Activated naive CD4-positive, alpha-beta T cell treated with anti-CD3 and anti-CD28 coated beads, Interleukin-2, amount 50 U/mL, for 24 hours (primary cell): ENCODE results near the gene ZNF557.
"Not testable (repeated sequence)": the region's sequence is repeated elsewhere in the genome, so short reads cannot be mapped to it uniquely, and the experiment has no call there.

Experiments used
- H3K27ac Mint-ChIP-seq: one replicate; pipeline ENCODE4 v1.8.0; 2021; ENCODE audit warnings: mild to moderate bottlenecking, mixed read lengths
- H3K27me3 Mint-ChIP-seq: one replicate; pipeline ENCODE4 v1.8.0; 2021; ENCODE audit warnings: mixed read lengths
- H3K36me3 Mint-ChIP-seq: one replicate; pipeline ENCODE4 v1.8.0; 2021; ENCODE audit warnings: mixed read lengths
- H3K4me1 Mint-ChIP-seq: one replicate; pipeline ENCODE4 v1.8.0; 2021; ENCODE audit warnings: mixed read lengths
- H3K4me3 Mint-ChIP-seq: one replicate; pipeline ENCODE4 v1.8.0; 2021; ENCODE audit warnings: mild to moderate bottlenecking, mixed read lengths
- H3K9me3 Mint-ChIP-seq: one replicate; pipeline ENCODE4 v1.8.0; 2021; ENCODE audit warnings: mixed read lengths

The ZNF557 gene

GRCh38 chr19:7067122-7067521 is 2.4 kb upstream of the ZNF557 start:
- H3K9me3 Mint-ChIP-seq, H3K27ac Mint-ChIP-seq, H3K4me3 Mint-ChIP-seq, H3K27me3 Mint-ChIP-seq, H3K36me3 Mint-ChIP-seq: not testable (repeated sequence)
- peaks cover 13% of the 10 kb centered on the region for H3K4me1 Mint-ChIP-seq

GRCh38 chr19:7067716-7068115 is 1.8 kb upstream of the ZNF557 start:
- no peak overlapping the region for H3K27ac Mint-ChIP-seq
- H3K9me3 Mint-ChIP-seq, result no peaks in the 10 kb centered on the region
- H3K27me3 Mint-ChIP-seq, result no peaks in the 10 kb centered on the region
- H3K36me3 Mint-ChIP-seq, result peaks cover 12% of the 10 kb centered on the region
- H3K4me3 Mint-ChIP-seq, result peak overlapping the region; percentile 7
- peaks cover 19% of the 10 kb centered on the region for H3K4me1 Mint-ChIP-seq

GRCh38 chr19:7068599-7068998 is 904 bp upstream of the ZNF557 start:
- H3K4me3 Mint-ChIP-seq, result peak overlapping the region; percentile 98
- peaks cover 13% of the 10 kb centered on the region for H3K36me3 Mint-ChIP-seq
- H3K27ac Mint-ChIP-seq, result peak overlapping the region; percentile 98
- H3K27me3 Mint-ChIP-seq, result no peaks in the 10 kb centered on the region
- H3K4me1 Mint-ChIP-seq, result peaks cover 19% of the 10 kb centered on the region
- H3K9me3 Mint-ChIP-seq, result no peaks in the 10 kb centered on the region

GRCh38 chr19:7069904-7070226 is 362 bp downstream of the ZNF557 start:
- Mint-ChIP-seq H3K27me3 (no peaks in the 10 kb centered on the region), H3K9me3 (no peaks in the 10 kb centered on the region), H3K4me1 (peaks cover 23% of the 10 kb centered on the region), H3K27ac (peak overlapping the region; percentile 98), H3K4me3 (peak overlapping the region; percentile 98), H3K36me3 (peaks cover 19% of the 10 kb centered on the region)

GRCh38 chr19:7072541-7072940 is 3.0 kb downstream of the ZNF557 start:
- peaks cover 23% of the 10 kb centered on the region for H3K4me1 Mint-ChIP-seq

GRCh38 chr19:7074705-7075282 is 5.3 kb downstream of the ZNF557 start:
- no peak overlapping the region for H3K27ac Mint-ChIP-seq
- H3K36me3 Mint-ChIP-seq, result peaks cover 60% of the 10 kb centered on the region
- peaks cover 14% of the 10 kb centered on the region for H3K9me3 Mint-ChIP-seq
- H3K27me3 Mint-ChIP-seq, result no peaks in the 10 kb centered on the region
- peaks cover 18% of the 10 kb centered on the region for H3K4me1 Mint-ChIP-seq
- no peak overlapping the region for H3K4me3 Mint-ChIP-seq

More at GRCh38 chr19:7072541-7072940, 3.0 kb downstream of the ZNF557 start:
- Mint-ChIP-seq H3K36me3 (peaks cover 40% of the 10 kb centered on the region), H3K27ac (peak overlapping the region; percentile 47), H3K9me3 (peaks cover under 1% of the 10 kb centered on the region), H3K4me3 (peak overlapping the region; percentile 40), H3K27me3 (no peaks in the 10 kb centered on the region)

GRCh38 chr19:7076151-7076550 is 6.6 kb downstream of the ZNF557 start:
- Mint-ChIP-seq H3K9me3 (peaks cover 14% of the 10 kb centered on the region), H3K4me3 (no peak overlapping the region), H3K4me1 (peaks cover 13% of the 10 kb centered on the region), H3K36me3 (peaks cover 65% of the 10 kb centered on the region), H3K27me3 (no peaks in the 10 kb centered on the region), H3K27ac (no peak overlapping the region)

GRCh38 chr19:7078008-7078407 is 8.5 kb downstream of the ZNF557 start:
- no peak overlapping the region for H3K27ac Mint-ChIP-seq
- peaks cover 16% of the 10 kb centered on the region for H3K9me3 Mint-ChIP-seq
- no peaks in the 10 kb centered on the region for H3K27me3 Mint-ChIP-seq

GRCh38 chr19:7083076-7083956 is 13.8 kb downstream of the ZNF557 start:
- peaks cover 19% of the 10 kb centered on the region for H3K9me3 Mint-ChIP-seq
- peaks cover 3% of the 10 kb centered on the region for H3K4me1 Mint-ChIP-seq
- H3K36me3 Mint-ChIP-seq, result peaks cover 59% of the 10 kb centered on the region
- H3K27me3 Mint-ChIP-seq, result no peaks in the 10 kb centered on the region
- H3K27ac Mint-ChIP-seq, result peak overlapping the region; percentile 74
- no peak overlapping the region for H3K4me3 Mint-ChIP-seq

More at GRCh38 chr19:7078008-7078407, 8.5 kb downstream of the ZNF557 start:
- H3K4me1 Mint-ChIP-seq, result peaks cover 4% of the 10 kb centered on the region
- H3K36me3 Mint-ChIP-seq, result peaks cover 69% of the 10 kb centered on the region
- peak overlapping the region; percentile 11 for H3K4me3 Mint-ChIP-seq

GRCh38 chr19:7088999-7089398 is 19.5 kb downstream of the ZNF557 start:
- H3K9me3 Mint-ChIP-seq, result peaks cover 6% of the 10 kb centered on the region
- H3K4me1 Mint-ChIP-seq, result peaks cover 11% of the 10 kb centered on the region
- H3K27me3 Mint-ChIP-seq, result no peaks in the 10 kb centered on the region
- H3K4me3 Mint-ChIP-seq, result no peak overlapping the region
- no peak overlapping the region for H3K27ac Mint-ChIP-seq
- peaks cover 20% of the 10 kb centered on the region for H3K36me3 Mint-ChIP-seq

- H3K27ac Mint-ChIP-seq, result peak overlapping the region; percentile 94
- peaks cover 25% of the 10 kb centered on the region for H3K4me1 Mint-ChIP-seq
- H3K27me3 Mint-ChIP-seq, result no peaks in the 10 kb centered on the region
- peaks cover 20% of the 10 kb centered on the region for H3K9me3 Mint-ChIP-seq
- H3K36me3 Mint-ChIP-seq, result peaks cover 18% of the 10 kb centered on the region
- H3K4me3 Mint-ChIP-seq, result peak overlapping the region; percentile 91
These were observed 28.6 kb downstream of the ZNF557 start for GRCh38 chr19:7098096-7098495.

GRCh38 chr19:7098701-7099596 is 29.4 kb downstream of the ZNF557 start:
- Mint-ChIP-seq H3K4me1 (peaks cover 25% of the 10 kb centered on the region), H3K4me3 (peak overlapping the region; percentile 91), H3K36me3 (peaks cover 18% of the 10 kb centered on the region), H3K27me3 (no peaks in the 10 kb centered on the region), H3K9me3 (peaks cover 20% of the 10 kb centered on the region), H3K27ac (peak overlapping the region; percentile 94)

- Mint-ChIP-seq H3K4me3 (peak overlapping the region; percentile 91), H3K27me3 (no peaks in the 10 kb centered on the region), H3K4me1 (peaks cover 25% of the 10 kb centered on the region), H3K27ac (peak overlapping the region; percentile 94), H3K9me3 (peaks cover 20% of the 10 kb centered on the region), H3K36me3 (peaks cover 18% of the 10 kb centered on the region)
These were observed 30.1 kb downstream of the ZNF557 start for GRCh38 chr19:7099597-7099921.

GRCh38 chr19:7101498-7102253 is 32.2 kb downstream of the ZNF557 start:
- Mint-ChIP-seq H3K27ac (no peak overlapping the region), H3K36me3 (peaks cover 8% of the 10 kb centered on the region), H3K9me3 (peaks cover 11% of the 10 kb centered on the region), H3K4me3 (peak overlapping the region; percentile 39), H3K27me3 (no peaks in the 10 kb centered on the region), H3K4me1 (peaks cover 25% of the 10 kb centered on the region)
